ENCODE measurements around the gene CAMTA1. TPM values are rescaled to one million over a fixed set of nuclear protein-coding genes. Genes with fewer than 3 reads are reported as not detected.

Gene CAMTA1
- total RNA-seq, 4 donors from 2014 or later, result 57.4 to 88.3 (median 62.1) TPM

- H3K9me3 ChIP-seq, result no peaks in the 10 kb centered on the region
- no peaks in the 10 kb centered on the region for H3K36me3 ChIP-seq
- H3K4me1 ChIP-seq, result no peaks in the 10 kb centered on the region
- H3K27ac ChIP-seq, result no peak overlapping the region
- TF ChIP-seq POLR2A (IDR thresholded peaks at IDR 0.05) (no peak), CTCF (IDR thresholded peaks at IDR 0.05) (no peak)
- H3K4me3 ChIP-seq, result no peak overlapping the region
- no peak for DNase-seq
- H3K27me3 ChIP-seq, result no peaks in the 10 kb centered on the region
Measured at GRCh38 chr1:7209336-7209735, 424.1 kb downstream of the CAMTA1 start.

- H3K4me1 ChIP-seq, result no peaks in the 10 kb centered on the region
- H3K9me3 ChIP-seq, result no peaks in the 10 kb centered on the region
- H3K27me3 ChIP-seq, result no peaks in the 10 kb centered on the region
- TF ChIP-seq POLR2A (IDR thresholded peaks at IDR 0.05), result no peak
- peak in 5 of 6 experiments; percentile 23 to 79 (median 70) for TF ChIP-seq CTCF (IDR thresholded peaks at IDR 0.05)
- H3K27ac ChIP-seq, result no peak overlapping the region
- DNase-seq, result peak in 1 of 3 donors; percentile 66
- no peaks in the 10 kb centered on the region for H3K36me3 ChIP-seq
- no peak overlapping the region for H3K4me3 ChIP-seq
Measured at GRCh38 chr1:7218210-7218832, 433.1 kb downstream of the CAMTA1 start.

DNA sequence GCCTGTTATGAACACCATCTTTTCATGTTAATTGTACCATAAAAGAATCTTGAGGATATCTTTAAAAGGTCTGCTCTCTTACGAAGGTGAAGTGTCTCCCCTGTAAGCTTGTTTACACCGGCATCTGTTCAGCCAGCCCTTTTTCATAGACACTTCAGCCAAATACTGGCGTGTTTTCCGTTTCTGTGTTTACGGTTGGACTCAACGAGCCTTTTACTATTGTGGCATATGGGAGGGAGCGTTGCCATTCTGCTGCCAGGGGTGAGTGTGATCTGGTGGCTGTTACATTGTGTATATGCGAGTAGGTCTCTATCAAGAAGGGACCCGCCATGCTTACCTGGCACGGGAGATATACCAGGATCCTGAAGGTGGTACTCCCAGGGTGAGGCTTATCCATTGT, 433.8 kb downstream of the CAMTA1 start:
- Histone ChIP-seq H3K4me1 (no peaks in the 10 kb centered on the region), H3K4me3 (no peak overlapping the region), H3K9me3 (no peaks in the 10 kb centered on the region), H3K27me3 (no peaks in the 10 kb centered on the region), H3K27ac (no peak overlapping the region), H3K36me3 (no peaks in the 10 kb centered on the region)
- TF ChIP-seq CTCF (IDR thresholded peaks at IDR 0.05) (no peak), POLR2A (IDR thresholded peaks at IDR 0.05) (no peak)
- no peak for DNase-seq

DNA sequence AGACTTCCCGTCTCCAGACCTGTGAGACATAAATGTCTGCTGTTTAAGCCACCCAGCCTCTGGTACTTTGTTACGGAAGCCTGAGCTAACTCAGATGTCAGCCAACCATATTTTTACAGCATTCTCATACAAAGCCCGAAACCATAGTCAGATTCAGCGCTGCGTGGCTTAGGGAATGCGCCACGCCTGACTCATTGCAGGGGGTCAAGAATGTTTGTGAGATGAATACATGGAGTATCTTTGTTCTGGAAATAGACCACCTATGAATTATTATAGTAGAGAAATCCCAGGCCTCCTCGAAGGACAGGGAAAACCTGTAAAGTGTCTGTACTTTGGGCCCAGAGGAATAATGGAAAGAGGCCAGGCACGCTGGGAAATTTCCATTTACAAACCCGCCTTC, 434.8 kb downstream of the CAMTA1 start:
- no peaks in the 10 kb centered on the region for H3K36me3 ChIP-seq
- TF ChIP-seq POLR2A (IDR thresholded peaks at IDR 0.05) (no peak), CTCF (IDR thresholded peaks at IDR 0.05) (no peak)
- no peak overlapping the region for H3K27ac ChIP-seq
- no peak for DNase-seq
- no peaks in the 10 kb centered on the region for H3K27me3 ChIP-seq
- H3K9me3 ChIP-seq, result no peaks in the 10 kb centered on the region
- H3K4me3 ChIP-seq, result no peak overlapping the region
- no peaks in the 10 kb centered on the region for H3K4me1 ChIP-seq

DNA sequence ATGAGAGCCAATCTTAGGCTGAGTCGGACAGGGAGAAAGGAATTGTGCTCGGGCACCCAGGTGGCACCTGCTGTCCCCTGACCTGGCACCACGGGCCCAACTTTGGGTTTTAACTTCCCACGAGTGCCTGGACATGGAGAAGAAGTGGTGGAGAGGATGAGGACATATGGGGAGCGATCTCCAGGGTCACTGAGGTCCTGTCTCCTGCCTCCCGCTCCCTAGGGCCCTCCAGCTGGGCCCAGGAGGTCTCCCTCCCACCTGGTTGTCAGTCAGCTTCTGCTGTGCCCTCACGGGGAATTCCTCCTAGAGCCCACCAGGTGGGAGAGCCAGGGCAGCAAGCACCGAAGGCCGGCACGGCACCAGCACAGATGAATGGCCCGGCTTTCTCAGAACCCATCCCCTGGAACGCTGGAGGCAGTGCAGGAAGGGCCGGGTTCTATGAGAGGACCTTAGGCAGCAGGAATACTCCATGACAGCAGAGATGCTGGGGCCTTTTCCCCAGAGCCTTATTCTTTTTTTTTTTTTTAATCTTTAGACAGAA, 435.5 kb downstream of the CAMTA1 start:
- H3K27ac ChIP-seq, result no peak overlapping the region

More for the DNA sequence above, 435.5 kb downstream of the CAMTA1 start:
- H3K27me3 ChIP-seq, result no peaks in the 10 kb centered on the region
- H3K4me1 ChIP-seq, result no peaks in the 10 kb centered on the region
- no peak overlapping the region for H3K4me3 ChIP-seq
- H3K9me3 ChIP-seq, result no peaks in the 10 kb centered on the region
- no peak for DNase-seq
- H3K36me3 ChIP-seq, result no peaks in the 10 kb centered on the region
- no peak for TF ChIP-seq POLR2A (IDR thresholded peaks at IDR 0.05)
- TF ChIP-seq CTCF (IDR thresholded peaks at IDR 0.05), result no peak
